ENCODE measurements around the gene PRSS27.

DNA sequence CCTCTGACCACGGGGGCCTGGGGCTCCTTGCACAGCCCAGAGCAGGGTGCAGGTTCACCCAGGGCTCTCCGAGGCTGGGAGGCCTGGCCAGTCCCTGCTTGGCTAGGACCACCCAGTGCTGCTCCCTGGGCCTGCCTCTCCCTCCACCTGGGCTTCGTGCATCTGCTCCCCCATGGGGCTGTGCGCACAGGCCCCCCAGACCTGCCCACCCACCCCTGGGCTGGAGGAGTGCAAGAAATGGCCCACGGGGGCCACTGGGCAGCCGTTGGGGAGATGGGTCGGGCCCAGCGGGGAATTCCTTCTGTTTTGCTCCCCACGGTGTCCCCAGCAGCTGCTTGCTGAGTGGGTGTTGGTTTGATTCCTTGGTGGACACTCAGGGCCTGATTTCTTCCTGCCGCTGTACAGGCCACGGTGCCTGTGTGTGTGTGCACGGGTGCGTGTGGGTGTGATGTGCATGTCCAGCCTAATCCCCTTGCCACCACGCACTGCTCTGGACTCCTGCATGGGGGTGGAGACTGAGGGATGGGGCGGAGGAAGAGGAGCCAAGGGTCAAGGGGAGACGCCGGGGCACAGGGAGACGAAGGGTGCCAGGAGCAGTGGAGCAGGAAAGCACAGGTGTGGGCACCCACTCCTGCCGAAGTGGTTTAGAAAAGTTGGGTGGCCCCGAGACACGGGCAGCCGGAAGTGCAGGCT is 8.5 kb downstream of the PRSS27 start:
- TF ChIP-seq, protein P1, sequence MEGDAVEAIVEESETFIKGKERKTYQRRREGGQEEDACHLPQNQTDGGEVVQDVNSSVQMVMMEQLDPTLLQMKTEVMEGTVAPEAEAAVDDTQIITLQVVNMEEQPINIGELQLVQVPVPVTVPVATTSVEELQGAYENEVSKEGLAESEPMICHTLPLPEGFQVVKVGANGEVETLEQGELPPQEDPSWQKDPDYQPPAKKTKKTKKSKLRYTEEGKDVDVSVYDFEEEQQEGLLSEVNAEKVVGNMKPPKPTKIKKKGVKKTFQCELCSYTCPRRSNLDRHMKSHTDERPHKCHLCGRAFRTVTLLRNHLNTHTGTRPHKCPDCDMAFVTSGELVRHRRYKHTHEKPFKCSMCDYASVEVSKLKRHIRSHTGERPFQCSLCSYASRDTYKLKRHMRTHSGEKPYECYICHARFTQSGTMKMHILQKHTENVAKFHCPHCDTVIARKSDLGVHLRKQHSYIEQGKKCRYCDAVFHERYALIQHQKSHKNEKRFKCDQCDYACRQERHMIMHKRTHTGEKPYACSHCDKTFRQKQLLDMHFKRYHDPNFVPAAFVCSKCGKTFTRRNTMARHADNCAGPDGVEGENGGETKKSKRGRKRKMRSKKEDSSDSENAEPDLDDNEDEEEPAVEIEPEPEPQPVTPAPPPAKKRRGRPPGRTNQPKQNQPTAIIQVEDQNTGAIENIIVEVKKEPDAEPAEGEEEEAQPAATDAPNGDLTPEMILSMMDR (IDR thresholded peaks at IDR 0.05) = no peak
- TF ChIP-seq POLR2A (IDR thresholded peaks at IDR 0.05) = no peak
